Neural progenitor cell (in vitro differentiated cells): ENCODE results near the gene TNIK. TPM values are rescaled to one million over a fixed set of nuclear protein-coding genes. Genes with fewer than 3 reads are reported as not detected.

Experiments used
- DNase-seq: peaks from one replicate; pipeline ENCODE4 v3.0.0-alpha.2; 2016; ENCODE audit warnings: low spot score
- H2AFZ ChIP-seq: fragments of 200-600 bp; sonication (generic); replicated peaks from 2 replicates; pipeline ENCODE4 v1.6.1; 2016; ENCODE audit warnings: antibody characterized with exemption
- H3F3A ChIP-seq: fragments of 200-600 bp; sonication (generic); 2 replicates; pipeline ENCODE4 v1.6.1; 2016; ENCODE audit warnings: antibody characterized with exemption, low read depth
- H3K27ac ChIP-seq: fragments of 200-600 bp; sonication (generic); 2 replicates; pipeline ENCODE4 v1.5.1; 2016; ENCODE audit warnings: mild to moderate bottlenecking
- H3K27me3 ChIP-seq: fragments of 200-600 bp; sonication (generic); 2 replicates; pipeline ENCODE4 v1.6.1; 2016; ENCODE audit warnings: mild to moderate bottlenecking, moderate library complexity
- H3K36me3 ChIP-seq: fragments of 200-600 bp; sonication (generic); 2 replicates; pipeline ENCODE4 v1.5.1; 2016
- H3K4me1 ChIP-seq: fragments of 200-600 bp; sonication (generic); 2 replicates; pipeline ENCODE4 v1.6.1; 2016; ENCODE audit warnings: mixed run types
- H3K4me2 ChIP-seq: fragments of 200-600 bp; sonication (generic); 2 replicates; pipeline ENCODE4 v1.6.1; 2016
- H3K4me3 ChIP-seq: fragments of 200-600 bp; sonication (generic); 2 replicates; pipeline ENCODE4 v1.5.1; 2016
- H3K79me2 ChIP-seq: fragments of 200-600 bp; sonication (generic); 2 replicates; pipeline ENCODE4 v1.6.1; 2016; ENCODE audit warnings: low read depth
- H3K9ac ChIP-seq: fragments of 200-600 bp; sonication (generic); 2 replicates; pipeline ENCODE4 v1.6.1; 2016
- H3K9me3 ChIP-seq: fragments of 200-600 bp; sonication (generic); 2 replicates; pipeline ENCODE4 v1.5.1; 2016; ENCODE audit warnings: low read depth
- H4K20me1 ChIP-seq: fragments of 200-600 bp; sonication (generic); 2 replicates; pipeline ENCODE4 v1.6.1; 2016; ENCODE audit warnings: low read depth
- H3K27ac Mint-ChIP-seq: 3 replicates; pipeline ENCODE4 v1.8.0; 2021; ENCODE audit warnings: mixed read lengths
- H3K27me3 Mint-ChIP-seq: 2 replicates; pipeline ENCODE4 v1.8.0; 2022; ENCODE audit warnings: low read depth, mild to moderate bottlenecking, inconsistent platforms, moderate library complexity, mixed read lengths; ENCODE audit not compliant: insufficient read depth
- H3K36me3 Mint-ChIP-seq: 3 replicates; pipeline ENCODE4 v1.8.0; 2021; ENCODE audit warnings: mixed read lengths
- H3K4me1 Mint-ChIP-seq: 3 replicates; pipeline ENCODE4 v1.8.0; 2021; ENCODE audit warnings: mixed read lengths
- H3K4me3 Mint-ChIP-seq: 3 replicates; pipeline ENCODE4 v1.8.0; 2021; ENCODE audit warnings: mild to moderate bottlenecking, moderate library complexity, mixed read lengths
- H3K9me3 Mint-ChIP-seq: 3 replicates; pipeline ENCODE4 v1.8.0; 2020; ENCODE audit warnings: mixed read lengths
- CTCF ChIP-seq: fragments of 200-600 bp; sonication (generic); IDR thresholded peaks from 2 replicates; pipeline ENCODE4 v1.5.1; 2017; ENCODE audit warnings: antibody characterized with exemption, mild to moderate bottlenecking
- EZH2 ChIP-seq: fragments of 200-600 bp; sonication (generic); IDR thresholded peaks from 2 replicates; pipeline ENCODE4 v1.6.1; 2017; ENCODE audit warnings: antibody characterized with exemption, mild to moderate bottlenecking, moderate library complexity
- EZH2phosphoT487 ChIP-seq: fragments of 200-600 bp; sonication (generic); IDR thresholded peaks from 2 replicates; pipeline ENCODE4 v1.6.1; 2017; ENCODE audit warnings: antibody characterized with exemption
- total RNA-seq: library from RNA; depleted of rRNA; stranded (reverse); fragments of >200 nt; gene quantifications from 2 replicates; pipeline ENCODE4 v1.2.3, GENCODE V29; 2015; ENCODE audit warnings: low replicate concordance

The TNIK gene
- total RNA-seq, 1 donor from 2014 or later: 3.0 TPM

GRCh38 chr3:171219258-171219657, 240.9 kb downstream of the TNIK start:
- Histone ChIP-seq H3K27ac (no peak overlapping the region), H3F3A (peaks cover 3% of the 10 kb centered on the region), H2AFZ (no peak overlapping the region), H3K4me2 (no peak overlapping the region), H3K79me2 (no peaks in the 10 kb centered on the region), H3K4me3 (no peak overlapping the region), H3K9ac (no peak overlapping the region), H3K36me3 (no peaks in the 10 kb centered on the region), H3K9me3 (no peaks in the 10 kb centered on the region), H3K4me1 (no peaks in the 10 kb centered on the region), H3K27me3 (no peaks in the 10 kb centered on the region), H4K20me1 (no peaks in the 10 kb centered on the region)
- Mint-ChIP-seq H3K36me3 (no peaks in the 10 kb centered on the region), H3K9me3 (no peaks in the 10 kb centered on the region), H3K27me3 (no peaks in the 10 kb centered on the region), H3K4me1 (no peaks in the 10 kb centered on the region), H3K27ac (no peak overlapping the region), H3K4me3 (no peak overlapping the region)
- no peak for TF ChIP-seq EZH2
- DNase-seq: no peak

- no peaks in the 10 kb centered on the region for H3K27me3 Mint-ChIP-seq
- no peaks in the 10 kb centered on the region for H3K36me3 Mint-ChIP-seq
- no peak for DNase-seq
- H3K9me3 Mint-ChIP-seq: no peaks in the 10 kb centered on the region
- H2AFZ ChIP-seq: no peak overlapping the region
- H3K27ac ChIP-seq: no peak overlapping the region
- H3K4me3 Mint-ChIP-seq: no peak overlapping the region
- no peaks in the 10 kb centered on the region for H3K79me2 ChIP-seq
- no peaks in the 10 kb centered on the region for H4K20me1 ChIP-seq
- H3K9me3 ChIP-seq: no peaks in the 10 kb centered on the region
- peaks cover 2% of the 10 kb centered on the region for H3K4me1 Mint-ChIP-seq
- no peak overlapping the region for H3K9ac ChIP-seq
- H3K4me2 ChIP-seq: no peak overlapping the region
- H3K36me3 ChIP-seq: no peaks in the 10 kb centered on the region
- H3K4me3 ChIP-seq: no peak overlapping the region
- TF ChIP-seq EZH2phosphoT487: no peak
- no peaks in the 10 kb centered on the region for H3K4me1 ChIP-seq
- peaks cover 3% of the 10 kb centered on the region for H3F3A ChIP-seq
- no peak overlapping the region for H3K27ac Mint-ChIP-seq
- H3K27me3 ChIP-seq: no peaks in the 10 kb centered on the region
Measured at GRCh38 chr3:171218069-171218468, 242.1 kb downstream of the TNIK start.

GRCh38 chr3:171213907-171214306, 246.3 kb downstream of the TNIK start:
- TF ChIP-seq EZH2phosphoT487: no peak
- TF ChIP-seq EZH2: no peak
- TF ChIP-seq CTCF: no peak
- no peaks in the 10 kb centered on the region for H3K9me3 Mint-ChIP-seq

GRCh38 chr3:171213178-171213577, 247.0 kb downstream of the TNIK start:
- H3K4me3 ChIP-seq: no peak overlapping the region
- no peaks in the 10 kb centered on the region for H3K9me3 Mint-ChIP-seq
- no peaks in the 10 kb centered on the region for H3K36me3 ChIP-seq
- no peaks in the 10 kb centered on the region for H3K4me1 ChIP-seq
- no peak for DNase-seq
- no peak overlapping the region for H3K4me2 ChIP-seq
- H2AFZ ChIP-seq: no peak overlapping the region
- H3K27ac ChIP-seq: no peak overlapping the region
- peaks cover 2% of the 10 kb centered on the region for H3K4me1 Mint-ChIP-seq
- TF ChIP-seq EZH2phosphoT487 (no peak), EZH2 (no peak), CTCF (no peak)
- H3K27me3 Mint-ChIP-seq: no peaks in the 10 kb centered on the region
- H3F3A ChIP-seq: no peaks in the 10 kb centered on the region
- H3K27ac Mint-ChIP-seq: no peak overlapping the region
- H3K4me3 Mint-ChIP-seq: no peak overlapping the region
- H3K9me3 ChIP-seq: no peaks in the 10 kb centered on the region
- no peaks in the 10 kb centered on the region for H3K79me2 ChIP-seq
- H3K9ac ChIP-seq: no peak overlapping the region
- peaks cover 5% of the 10 kb centered on the region for H3K36me3 Mint-ChIP-seq
- no peaks in the 10 kb centered on the region for H3K27me3 ChIP-seq
- no peaks in the 10 kb centered on the region for H4K20me1 ChIP-seq

More at GRCh38 chr3:171213907-171214306, 246.3 kb downstream of the TNIK start:
- DNase-seq: no peak
- no peaks in the 10 kb centered on the region for H3K27me3 ChIP-seq
- no peaks in the 10 kb centered on the region for H4K20me1 ChIP-seq
- H3K36me3 Mint-ChIP-seq: peaks cover 5% of the 10 kb centered on the region
- no peak overlapping the region for H3K27ac ChIP-seq
- no peaks in the 10 kb centered on the region for H3K27me3 Mint-ChIP-seq
- no peak overlapping the region for H3K4me3 ChIP-seq
- H3K9me3 ChIP-seq: no peaks in the 10 kb centered on the region
- no peaks in the 10 kb centered on the region for H3K4me1 ChIP-seq
- peaks cover 2% of the 10 kb centered on the region for H3K4me1 Mint-ChIP-seq
- no peak overlapping the region for H3K4me2 ChIP-seq
- H3K36me3 ChIP-seq: no peaks in the 10 kb centered on the region
- H3K9ac ChIP-seq: no peak overlapping the region
- H3F3A ChIP-seq: no peaks in the 10 kb centered on the region
- no peaks in the 10 kb centered on the region for H3K79me2 ChIP-seq
- no peak overlapping the region for H3K4me3 Mint-ChIP-seq
- H2AFZ ChIP-seq: no peak overlapping the region
- H3K27ac Mint-ChIP-seq: no peak overlapping the region
